ENCODE measurements around the gene TMEM121B. TPM values are rescaled to one million over a fixed set of nuclear protein-coding genes. Genes with fewer than 3 reads are reported as not detected.

TMEM121B gene
- total and polyA plus RNA-seq, 2 donors (not counting 1 experiment from before 2014, with no cell fraction given), result 0.12 TPM; not detected in 1

GRCh38 chr22:17145021-17145680, 24.0 kb upstream of the TMEM121B start:
- H3K36me3 ChIP-seq (replicated peaks in 1 of 2; ENCODE audit: control extremely low read depth in 1 of 2, control insufficient read depth in 1 of 2, extremely low read depth in 1 of 2, insufficient read depth in 2 of 2, low read length in 1 of 2), result peaks cover 0 to 58% of the 10 kb centered on the region in 2 experiments
- POLR2A ChIA-PET, result no interaction called here

More at GRCh38 chr22:17145021-17145680, 24.0 kb upstream of the TMEM121B start:
- ATAC-seq (ENCODE audit: low read depth) (no peak), DNase-seq (no peak)
- H3K9ac ChIP-seq (ENCODE audit: low read length), result no peak overlapping the region
- WGBS (ENCODE audit: insufficient coverage), result 88% methylated on average over 8 of the region's 8 CpGs
- no peak overlapping the region for H2AFZ ChIP-seq (ENCODE audit: insufficient read depth, low read depth, low read length, poor library complexity, severe bottlenecking)
- H4K20me1 ChIP-seq (ENCODE audit: control insufficient read depth, insufficient read depth, low read length, poor library complexity, severe bottlenecking), result peaks cover 11% of the 10 kb centered on the region
- no peaks in the 10 kb centered on the region for H3K4me1 ChIP-seq (ENCODE audit: control insufficient read depth in 2 of 2, insufficient read depth in 2 of 2, low read length in 2 of 2)
- H3K4me2 ChIP-seq (replicated peaks; ENCODE audit: low read depth, low read length, poor library complexity, severe bottlenecking), result no peak overlapping the region
- TF ChIP-seq CTCF (IDR thresholded peaks at IDR 0.05) (no peak), EZH2 (IDR thresholded peaks at IDR 0.05; ENCODE audit: borderline replicate concordance, insufficient read depth, low read depth, low read length, poor library complexity, severe bottlenecking) (no peak)
- CTCF ChIA-PET, result no interaction called here
- intact Hi-C loops (cut with micrococcal nuclease), result no loop called here
- no peak overlapping the region for H3K27ac ChIP-seq (ENCODE audit: low read length in 2 of 2)
- H3K79me2 ChIP-seq (ENCODE audit: control insufficient read depth, insufficient read depth, low read length), result peaks cover 15% of the 10 kb centered on the region
- Mint-ChIP-seq H3K4me3 (no peak overlapping the region), H3K27me3 (no peaks in the 10 kb centered on the region), H3K4me1 (no peaks in the 10 kb centered on the region), H3K27ac (no peak overlapping the region), H3K9me3 (ENCODE audit: insufficient read depth) (no peaks in the 10 kb centered on the region)
- no peaks in the 10 kb centered on the region for H3K9me3 ChIP-seq (ENCODE audit: control extremely low read depth in 1 of 3, control insufficient read depth in 2 of 3, insufficient read depth in 1 of 3, low read length in 2 of 3)
- no peaks in the 10 kb centered on the region for H3K27me3 ChIP-seq (replicated peaks in 1 of 4; ENCODE audit: control extremely low read depth in 1 of 4, control insufficient read depth in 3 of 4, insufficient read depth in 4 of 4, low read length in 3 of 4)
- no peak overlapping the region for H3K4me3 ChIP-seq (ENCODE audit: control extremely low read depth in 1 of 5, extremely low read depth in 1 of 5, insufficient read depth in 1 of 5, low read depth in 2 of 5, low read length in 4 of 5)
